Measurements from ENCODE around the gene CTNNA1. TPM values are rescaled to one million over a fixed set of nuclear protein-coding genes. Genes with fewer than 3 reads are reported as not detected.

Gene CTNNA1
- total and polyA plus RNA-seq, 2 of the 8 experiments (the other 6 are each of a cell fraction or from before 2014, with no cell fraction given) = 115 to 349 TPM

GRCh38 chr5:138898299-138898698 is 145.1 kb downstream of the CTNNA1 start (continued):
- TF ChIP-seq SIRT6 (IDR thresholded peaks at IDR 0.05; ENCODE audit: low read length) = no peak
- no peak for TF ChIP-seq TCF12 (IDR thresholded peaks at IDR 0.05; ENCODE audit: low read depth, low read length)
- no peak for TF ChIP-seq CEBPB (IDR thresholded peaks at IDR 0.05; ENCODE audit: low read depth, low read length)
